AG09319 (cell line): ENCODE measurements around the gene BCS1L.

Experiments
- DNase-seq: peaks from one replicate; pipeline ENCODE4 v3.0.0-alpha.2; 2010; ENCODE audit warnings: low read depth; ENCODE audit errors: extremely low read depth
- CTCF ChIP-seq: IDR thresholded peaks from 2 replicates; pipeline ENCODE4 v1.5.1; 2011; ENCODE audit warnings: low read depth, mild to moderate bottlenecking, inconsistent platforms, low read length, moderate library complexity

Gene BCS1L

GRCh38 chr2:218659988-218660358, 490 bp downstream of the BCS1L start:
- no peak for TF ChIP-seq CTCF
- no peak for DNase-seq

GRCh38 chr2:218662377-218662776, 2.9 kb downstream of the BCS1L start:
- no peak for TF ChIP-seq CTCF
- DNase-seq, result no peak

GRCh38 chr2:218662827-218663226, 3.3 kb downstream of the BCS1L start:
- no peak for DNase-seq
- TF ChIP-seq CTCF, result no peak

- no peak for TF ChIP-seq CTCF
- DNase-seq, result no peak
Observed at GRCh38 chr2:218663901-218664300, 4.4 kb downstream of the BCS1L start.

- no peak for TF ChIP-seq CTCF
- no peak for DNase-seq
Observed at GRCh38 chr2:218664653-218665052, 5.2 kb downstream of the BCS1L start.

GRCh38 chr2:218671097-218671653, 11.7 kb downstream of the BCS1L start:
- no peak for DNase-seq
- no peak for TF ChIP-seq CTCF

- TF ChIP-seq CTCF, result no peak
- DNase-seq, result peak; percentile 68
Observed at GRCh38 chr2:218671654-218672566, 12.4 kb downstream of the BCS1L start, which contains the start of the genes RNF25 and STK36. Gene RNF25 (minus strand): TSS chr2:218672002. CDS start chr2:218671970, 32 bp downstream. Gene STK36 (plus strand): TSS chr2:218672086. CDS start chr2:218672830, 744 bp downstream.
